ENCODE data around the gene SETBP1.

Gene SETBP1

DNA sequence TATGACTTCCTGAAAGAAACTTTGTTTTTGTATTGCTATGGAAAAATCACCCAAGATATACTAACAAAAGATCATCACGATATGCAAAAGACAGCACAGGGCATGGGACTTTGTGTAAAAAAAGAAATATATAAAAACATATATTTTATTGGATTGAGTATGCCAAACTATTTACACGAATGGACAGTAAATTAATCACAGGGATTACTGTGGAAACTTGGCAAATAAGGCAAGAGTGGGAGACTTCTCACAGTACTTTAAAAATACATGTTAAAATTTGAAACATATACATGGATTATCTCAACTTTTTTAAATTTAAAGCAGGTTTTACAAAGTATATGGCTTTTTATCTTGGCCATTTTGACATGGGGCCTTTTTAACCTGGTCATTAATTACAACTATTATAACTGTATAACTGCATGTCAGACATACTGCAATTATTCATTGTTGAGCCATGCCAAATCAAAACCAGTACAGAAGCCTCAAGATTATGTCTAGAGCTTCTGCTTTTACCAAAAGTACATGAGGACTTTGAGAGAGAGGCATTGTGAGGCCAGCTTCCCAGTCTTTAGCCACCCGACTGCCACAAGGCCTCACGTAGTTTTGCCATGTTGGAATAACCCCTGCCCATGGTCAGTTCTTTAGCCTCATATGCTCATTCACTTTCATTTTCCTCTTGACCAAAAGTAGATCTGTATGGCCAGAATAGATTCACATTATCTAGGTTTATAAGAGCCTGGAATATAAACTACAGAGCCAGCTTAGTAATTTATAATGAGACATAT is 419.8 kb downstream of the SETBP1 start:
- TF ChIP-seq, protein P1, sequence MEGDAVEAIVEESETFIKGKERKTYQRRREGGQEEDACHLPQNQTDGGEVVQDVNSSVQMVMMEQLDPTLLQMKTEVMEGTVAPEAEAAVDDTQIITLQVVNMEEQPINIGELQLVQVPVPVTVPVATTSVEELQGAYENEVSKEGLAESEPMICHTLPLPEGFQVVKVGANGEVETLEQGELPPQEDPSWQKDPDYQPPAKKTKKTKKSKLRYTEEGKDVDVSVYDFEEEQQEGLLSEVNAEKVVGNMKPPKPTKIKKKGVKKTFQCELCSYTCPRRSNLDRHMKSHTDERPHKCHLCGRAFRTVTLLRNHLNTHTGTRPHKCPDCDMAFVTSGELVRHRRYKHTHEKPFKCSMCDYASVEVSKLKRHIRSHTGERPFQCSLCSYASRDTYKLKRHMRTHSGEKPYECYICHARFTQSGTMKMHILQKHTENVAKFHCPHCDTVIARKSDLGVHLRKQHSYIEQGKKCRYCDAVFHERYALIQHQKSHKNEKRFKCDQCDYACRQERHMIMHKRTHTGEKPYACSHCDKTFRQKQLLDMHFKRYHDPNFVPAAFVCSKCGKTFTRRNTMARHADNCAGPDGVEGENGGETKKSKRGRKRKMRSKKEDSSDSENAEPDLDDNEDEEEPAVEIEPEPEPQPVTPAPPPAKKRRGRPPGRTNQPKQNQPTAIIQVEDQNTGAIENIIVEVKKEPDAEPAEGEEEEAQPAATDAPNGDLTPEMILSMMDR (IDR thresholded peaks at IDR 0.05; ENCODE audit: borderline replicate concordance, control extremely low read depth, extremely low read depth, insufficient read depth, missing control alignments): no peak
- DNase-seq (ENCODE audit: low spot score): no peak
- in situ Hi-C loops (cut with MboI; ENCODE audit: low sequenced_read_pairs, unreplicated experiment): no loop called here

DNA sequence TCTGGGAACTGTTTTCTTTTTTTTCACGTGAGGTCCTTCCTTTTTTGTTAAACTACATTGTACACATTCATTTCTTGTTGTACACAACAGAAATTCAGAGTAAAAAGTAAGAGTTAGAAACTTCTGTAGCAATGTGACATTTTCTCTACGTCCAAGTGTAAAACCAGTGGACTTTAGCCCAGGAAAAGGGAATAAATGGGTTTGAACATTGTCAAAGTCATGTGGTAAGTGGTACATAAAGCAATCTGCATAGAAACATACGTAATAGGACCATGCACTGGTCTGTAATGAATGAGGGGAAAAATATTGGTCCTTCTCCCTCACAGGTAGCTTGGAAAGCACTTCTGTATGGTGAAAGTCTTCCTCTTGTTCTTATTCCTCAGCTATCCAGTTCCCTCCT is 421.4 kb downstream of the SETBP1 start:
- in situ Hi-C loops (cut with MboI; ENCODE audit: low sequenced_read_pairs, unreplicated experiment): no loop called here
- DNase-seq (ENCODE audit: low spot score): no peak
- TF ChIP-seq, protein P1 (IDR thresholded peaks at IDR 0.05; ENCODE audit: borderline replicate concordance, control extremely low read depth, extremely low read depth, insufficient read depth, missing control alignments): no peak

DNA sequence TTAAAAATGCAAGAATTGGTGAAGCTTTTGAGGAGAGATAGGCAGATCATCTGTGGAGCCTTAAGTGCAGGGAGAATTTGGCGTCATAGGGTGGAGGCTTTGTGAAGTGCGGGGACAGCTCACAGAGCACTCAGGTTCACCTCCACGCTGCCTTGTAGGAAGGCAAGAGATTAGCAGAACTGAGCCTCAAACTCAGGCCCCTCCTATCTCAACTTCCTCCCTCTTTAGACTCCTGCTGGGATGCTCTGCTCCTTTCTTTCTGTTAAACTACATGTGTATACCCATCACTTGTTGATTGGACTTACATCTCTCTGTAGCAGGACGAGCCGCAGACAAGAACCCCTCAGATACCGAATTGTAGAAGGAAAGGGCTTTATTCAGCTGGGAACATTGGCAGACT is 422.2 kb downstream of the SETBP1 start:
- TF ChIP-seq, protein P1 (IDR thresholded peaks at IDR 0.05; ENCODE audit: borderline replicate concordance, control extremely low read depth, extremely low read depth, insufficient read depth, missing control alignments): no peak
- no peak for DNase-seq (ENCODE audit: low spot score)
- in situ Hi-C loops (cut with MboI; ENCODE audit: low sequenced_read_pairs, unreplicated experiment): no loop called here

DNA sequence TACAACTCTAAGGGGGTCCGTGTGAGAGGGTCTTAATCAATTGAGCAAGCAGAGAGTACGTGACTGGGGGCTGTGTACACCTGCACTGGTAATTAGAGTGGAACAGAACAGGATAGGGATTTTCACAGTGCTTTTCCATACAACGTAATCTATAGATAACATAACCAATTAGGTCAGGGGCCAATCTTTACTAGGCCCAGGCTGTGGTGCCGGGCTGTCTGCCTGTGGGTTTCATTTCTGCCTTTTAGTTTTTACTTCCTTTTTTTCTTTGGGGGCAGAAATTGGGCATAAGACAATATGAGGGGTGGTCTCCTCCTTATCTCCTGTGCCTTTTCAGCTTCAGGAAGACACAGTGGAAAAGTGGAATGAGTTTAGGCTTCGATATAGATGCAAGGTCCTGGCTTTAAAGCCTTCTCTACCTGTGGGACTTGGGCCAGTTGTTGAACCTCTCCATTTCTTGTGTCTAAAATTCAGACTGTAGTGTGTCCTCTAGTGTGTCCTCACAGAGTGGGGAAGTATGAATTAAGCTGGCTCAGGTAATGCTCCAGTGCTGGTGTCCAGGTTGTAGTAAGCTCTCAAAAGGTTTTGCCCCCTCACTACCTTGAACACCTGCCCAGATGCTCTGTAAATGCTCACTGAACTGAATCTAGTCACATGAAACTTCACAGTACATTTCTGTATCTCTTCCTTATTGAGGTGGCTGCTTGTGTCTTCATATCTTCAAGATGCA is 422.8 kb downstream of the SETBP1 start:
- no peak for DNase-seq (ENCODE audit: low spot score)
- TF ChIP-seq, protein P1 (IDR thresholded peaks at IDR 0.05; ENCODE audit: borderline replicate concordance, control extremely low read depth, extremely low read depth, insufficient read depth, missing control alignments): no peak
- in situ Hi-C loops (cut with MboI; ENCODE audit: low sequenced_read_pairs, unreplicated experiment): no loop called here

DNA sequence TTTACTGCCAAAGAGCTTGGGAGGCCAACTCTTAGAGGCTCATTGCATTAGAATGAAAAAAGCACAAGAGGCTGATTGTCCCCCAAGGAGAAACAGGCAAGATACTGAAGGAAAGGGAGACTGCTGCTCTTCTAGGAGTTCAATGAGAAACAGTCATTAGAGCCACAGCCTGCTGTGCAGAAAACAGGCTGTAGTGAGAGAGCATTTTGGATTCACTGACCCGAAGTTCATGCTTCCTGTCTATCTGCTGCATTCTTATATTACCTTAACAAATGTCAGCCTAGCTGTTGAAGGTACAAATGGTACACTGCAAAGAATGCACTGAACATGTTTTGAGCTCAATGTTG is 423.3 kb downstream of the SETBP1 start:
- TF ChIP-seq, protein P1 (IDR thresholded peaks at IDR 0.05; ENCODE audit: borderline replicate concordance, control extremely low read depth, extremely low read depth, insufficient read depth, missing control alignments): no peak
- DNase-seq (ENCODE audit: low spot score): no peak
- in situ Hi-C loops (cut with MboI; ENCODE audit: low sequenced_read_pairs, unreplicated experiment): no loop called here

DNA sequence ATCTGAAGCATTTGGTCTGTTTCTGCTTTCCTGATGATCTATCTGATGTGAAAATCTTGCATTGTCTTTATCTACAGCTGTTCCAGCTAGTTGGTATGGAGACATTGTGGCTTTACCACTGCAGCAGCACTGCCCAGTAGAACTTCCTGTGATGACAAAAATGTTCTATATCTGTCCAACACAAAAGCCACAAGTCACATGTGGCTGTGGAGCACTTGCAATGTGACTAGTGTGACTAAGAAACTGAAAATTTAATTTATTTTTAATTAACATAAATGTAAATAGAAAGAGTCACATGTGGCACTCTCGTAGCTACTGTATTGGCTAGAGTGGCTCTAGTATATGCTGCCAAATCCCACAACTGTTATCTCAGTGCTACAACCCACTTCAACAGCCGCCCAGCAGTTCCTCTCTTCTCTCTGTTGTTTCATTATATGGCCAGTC is 425.7 kb downstream of the SETBP1 start:
- in situ Hi-C loops (cut with MboI; ENCODE audit: low sequenced_read_pairs, unreplicated experiment): no loop called here
- TF ChIP-seq, protein P1 (IDR thresholded peaks at IDR 0.05; ENCODE audit: borderline replicate concordance, control extremely low read depth, extremely low read depth, insufficient read depth, missing control alignments): no peak
- DNase-seq (ENCODE audit: low spot score): peak; percentile 18

Measured in GM13976 (cell line).